GM23338 (cell line): ENCODE measurements around the gene CEACAM7. TPM values are rescaled to one million over a fixed set of nuclear protein-coding genes. Genes with fewer than 3 reads are reported as not detected.

Source experiments
- ATAC-seq: fragments of 200-7000 bp; cut with Tn5 transposase; 3 replicates; pipeline ENCODE4 v1.9.1; 2020
- DNase-seq: peaks from one replicate; pipeline ENCODE4 v3.0.0-alpha.2; 2015; ENCODE audit warnings: low spot score
- H2AFZ ChIP-seq: fragments of 200-600 bp; sonication (generic); 2 replicates; pipeline ENCODE4 v1.8.0; 2016; ENCODE audit warnings: antibody characterized with exemption, mild to moderate bottlenecking, moderate library complexity
- H3F3A ChIP-seq: fragments of 200-600 bp; sonication (generic); replicated peaks from 2 replicates; pipeline ENCODE4 v1.8.0; 2017; ENCODE audit warnings: antibody characterized with exemption, mixed run types, low read depth
- H3K27ac ChIP-seq: fragments of 200-600 bp; sonication (generic); 2 replicates; pipeline ENCODE4 v1.6.1; 2016; ENCODE audit warnings: low read depth
- H3K27me3 ChIP-seq: fragments of 200-600 bp; sonication (generic); 2 replicates; pipeline ENCODE4 v1.8.0; 2016; ENCODE audit warnings: mild to moderate bottlenecking, mixed run types, moderate library complexity; ENCODE audit not compliant: insufficient read depth
- H3K36me3 ChIP-seq: fragments of 200-600 bp; sonication (generic); 2 replicates; pipeline ENCODE4 v1.8.0; 2016; ENCODE audit warnings: mild to moderate bottlenecking; ENCODE audit not compliant: insufficient read depth
- H3K4me1 ChIP-seq: fragments of 200-600 bp; sonication (generic); 2 replicates; pipeline ENCODE4 v1.8.0; 2016; ENCODE audit warnings: mild to moderate bottlenecking, moderate library complexity; ENCODE audit not compliant: insufficient read depth
- H3K4me2 ChIP-seq: fragments of 200-600 bp; sonication (generic); 2 replicates; pipeline ENCODE4 v1.7.1; 2017; ENCODE audit warnings: mixed run types
- H3K4me3 ChIP-seq: fragments of 200-600 bp; sonication (generic); 2 replicates; pipeline ENCODE4 v1.6.1; 2016; ENCODE audit warnings: mixed run types
- H3K79me2 ChIP-seq: fragments of 200-600 bp; sonication (generic); replicated peaks from 2 replicates; pipeline ENCODE4 v1.8.0; 2017; ENCODE audit warnings: mild to moderate bottlenecking; ENCODE audit not compliant: insufficient read depth
- H3K9me2 ChIP-seq: fragments of 200-600 bp; sonication (generic); 2 replicates; pipeline ENCODE4 v1.8.0; 2017; ENCODE audit not compliant: insufficient read depth
- H4K20me1 ChIP-seq: fragments of 200-600 bp; sonication (generic); replicated peaks from 2 replicates; pipeline ENCODE4 v1.8.0; 2017; ENCODE audit warnings: mild to moderate bottlenecking; ENCODE audit not compliant: insufficient read depth
- H3K27ac Mint-ChIP-seq: 2 replicates; pipeline ENCODE4 v1.8.0; 2020; ENCODE audit warnings: inconsistent platforms, mild to moderate bottlenecking, moderate library complexity, mixed read lengths
- H3K27me3 Mint-ChIP-seq: 3 replicates; pipeline ENCODE4 v1.8.0; 2022; ENCODE audit warnings: low read depth, mild to moderate bottlenecking, moderate library complexity, mixed read lengths, inconsistent platforms; ENCODE audit not compliant: insufficient read depth, poor library complexity
- H3K36me3 Mint-ChIP-seq: 3 replicates; pipeline ENCODE4 v1.8.0; 2021; ENCODE audit warnings: low read depth, mild to moderate bottlenecking, inconsistent platforms, moderate library complexity, mixed read lengths
- H3K4me1 Mint-ChIP-seq: 3 replicates; pipeline ENCODE4 v1.8.0; 2020; ENCODE audit warnings: mild to moderate bottlenecking, inconsistent platforms, mixed read lengths
- H3K4me3 Mint-ChIP-seq: 3 replicates; pipeline ENCODE4 v1.8.0; 2021; ENCODE audit warnings: moderate library complexity, mild to moderate bottlenecking, inconsistent platforms, mixed read lengths
- H3K9me3 Mint-ChIP-seq: 3 replicates; pipeline ENCODE4 v1.8.0; 2020; ENCODE audit warnings: moderate library complexity, mild to moderate bottlenecking, inconsistent platforms, mixed read lengths
- NANOG ChIP-seq: IDR thresholded peaks from 2 replicates; pipeline ENCODE4 v1.6.1; 2016; ENCODE audit warnings: antibody characterized with exemption, borderline replicate concordance
- STAT1 ChIP-seq: IDR thresholded peaks from one replicate; pipeline ENCODE4 v1.6.1; 2016; ENCODE audit warnings: antibody characterized with exemption; ENCODE audit not compliant: unreplicated experiment
- ZNF114 ChIP-seq: fragments of 250-450 bp; sonication (Bioruptor Pico); IDR thresholded peaks from 2 replicates; pipeline ENCODE4 v1.5.0; 2020; ENCODE audit warnings: mild to moderate bottlenecking, moderate library complexity
- polyA plus RNA-seq: library from polyadenylated mRNA; unstranded; fragments of >200 nt; fragmentation: Nextera tagmentation; extraction: Ambion mirVana; gene quantifications from 2 replicates; pipeline ENCODE4 v1.2.1, GENCODE V29; 2016
- total RNA-seq: library from RNA; depleted of rRNA; stranded (reverse); fragments of >200 nt; shearing (Covaris generic); gene quantifications from 2 replicates; pipeline ENCODE4 v1.2.3, GENCODE V29; 2014
- TF ChIP-seq, protein P1 (sequence below): fragments of 250-450 bp; sonication (Bioruptor Pico); IDR thresholded peaks from 2 replicates; pipeline ENCODE4 v1.5.0; 2020; ENCODE audit warnings: mild to moderate bottlenecking, moderate library complexity
- TF ChIP-seq, protein P2 (sequence below), 2 experiments: fragments of 200-600 bp in 1 of 2; sonication (generic) in 1 of 2; conservative IDR thresholded peaks; 2 replicates each; pipeline versions ENCODE4 v1.5.1 to v1.6.1; 2016 to 2017; ENCODE audit warnings: antibody characterized with exemption in 2 of 2, low read depth in 2 of 2, mild to moderate bottlenecking in 2 of 2, moderate library complexity in 1 of 2
- TF ChIP-seq, protein P3 (sequence below): IDR thresholded peaks from one replicate; pipeline ENCODE4 v1.6.1; 2018; ENCODE audit warnings: antibody characterized with exemption; ENCODE audit not compliant: unreplicated experiment

Gene CEACAM7
- total and polyA plus RNA-seq, 2 experiments from 2014 or later, result 0.24 TPM; not detected in 1

DNA sequence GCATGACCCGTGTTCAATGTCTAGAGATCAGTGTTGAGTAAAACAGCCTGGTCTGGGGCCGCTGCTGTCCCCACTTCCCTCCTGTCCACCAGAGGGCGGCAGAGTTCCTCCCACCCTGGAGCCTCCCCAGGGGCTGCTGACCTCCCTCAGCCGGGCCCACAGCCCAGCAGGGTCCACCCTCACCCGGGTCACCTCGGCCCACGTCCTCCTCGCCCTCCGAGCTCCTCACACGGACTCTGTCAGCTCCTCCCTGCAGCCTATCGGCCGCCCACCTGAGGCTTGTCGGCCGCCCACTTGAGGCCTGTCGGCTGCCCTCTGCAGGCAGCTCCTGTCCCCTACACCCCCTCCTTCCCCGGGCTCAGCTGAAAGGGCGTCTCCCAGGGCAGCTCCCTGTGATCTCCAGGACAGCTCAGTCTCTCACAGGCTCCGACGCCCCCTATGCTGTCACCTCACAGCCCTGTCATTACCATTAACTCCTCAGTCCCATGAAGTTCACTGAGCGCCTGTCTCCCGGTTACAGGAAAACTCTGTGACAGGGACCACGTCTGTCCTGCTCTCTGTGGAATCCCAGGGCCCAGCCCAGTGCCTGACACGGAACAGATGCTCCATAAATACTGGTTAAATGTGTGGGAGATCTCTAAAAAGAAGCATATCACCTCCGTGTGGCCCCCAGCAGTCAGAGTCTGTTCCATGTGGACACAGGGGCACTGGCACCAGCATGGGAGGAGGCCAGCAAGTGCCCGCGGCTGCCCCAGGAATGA, 18.9 kb upstream of the CEACAM7 start (continued):
- TF ChIP-seq, protein P1, sequence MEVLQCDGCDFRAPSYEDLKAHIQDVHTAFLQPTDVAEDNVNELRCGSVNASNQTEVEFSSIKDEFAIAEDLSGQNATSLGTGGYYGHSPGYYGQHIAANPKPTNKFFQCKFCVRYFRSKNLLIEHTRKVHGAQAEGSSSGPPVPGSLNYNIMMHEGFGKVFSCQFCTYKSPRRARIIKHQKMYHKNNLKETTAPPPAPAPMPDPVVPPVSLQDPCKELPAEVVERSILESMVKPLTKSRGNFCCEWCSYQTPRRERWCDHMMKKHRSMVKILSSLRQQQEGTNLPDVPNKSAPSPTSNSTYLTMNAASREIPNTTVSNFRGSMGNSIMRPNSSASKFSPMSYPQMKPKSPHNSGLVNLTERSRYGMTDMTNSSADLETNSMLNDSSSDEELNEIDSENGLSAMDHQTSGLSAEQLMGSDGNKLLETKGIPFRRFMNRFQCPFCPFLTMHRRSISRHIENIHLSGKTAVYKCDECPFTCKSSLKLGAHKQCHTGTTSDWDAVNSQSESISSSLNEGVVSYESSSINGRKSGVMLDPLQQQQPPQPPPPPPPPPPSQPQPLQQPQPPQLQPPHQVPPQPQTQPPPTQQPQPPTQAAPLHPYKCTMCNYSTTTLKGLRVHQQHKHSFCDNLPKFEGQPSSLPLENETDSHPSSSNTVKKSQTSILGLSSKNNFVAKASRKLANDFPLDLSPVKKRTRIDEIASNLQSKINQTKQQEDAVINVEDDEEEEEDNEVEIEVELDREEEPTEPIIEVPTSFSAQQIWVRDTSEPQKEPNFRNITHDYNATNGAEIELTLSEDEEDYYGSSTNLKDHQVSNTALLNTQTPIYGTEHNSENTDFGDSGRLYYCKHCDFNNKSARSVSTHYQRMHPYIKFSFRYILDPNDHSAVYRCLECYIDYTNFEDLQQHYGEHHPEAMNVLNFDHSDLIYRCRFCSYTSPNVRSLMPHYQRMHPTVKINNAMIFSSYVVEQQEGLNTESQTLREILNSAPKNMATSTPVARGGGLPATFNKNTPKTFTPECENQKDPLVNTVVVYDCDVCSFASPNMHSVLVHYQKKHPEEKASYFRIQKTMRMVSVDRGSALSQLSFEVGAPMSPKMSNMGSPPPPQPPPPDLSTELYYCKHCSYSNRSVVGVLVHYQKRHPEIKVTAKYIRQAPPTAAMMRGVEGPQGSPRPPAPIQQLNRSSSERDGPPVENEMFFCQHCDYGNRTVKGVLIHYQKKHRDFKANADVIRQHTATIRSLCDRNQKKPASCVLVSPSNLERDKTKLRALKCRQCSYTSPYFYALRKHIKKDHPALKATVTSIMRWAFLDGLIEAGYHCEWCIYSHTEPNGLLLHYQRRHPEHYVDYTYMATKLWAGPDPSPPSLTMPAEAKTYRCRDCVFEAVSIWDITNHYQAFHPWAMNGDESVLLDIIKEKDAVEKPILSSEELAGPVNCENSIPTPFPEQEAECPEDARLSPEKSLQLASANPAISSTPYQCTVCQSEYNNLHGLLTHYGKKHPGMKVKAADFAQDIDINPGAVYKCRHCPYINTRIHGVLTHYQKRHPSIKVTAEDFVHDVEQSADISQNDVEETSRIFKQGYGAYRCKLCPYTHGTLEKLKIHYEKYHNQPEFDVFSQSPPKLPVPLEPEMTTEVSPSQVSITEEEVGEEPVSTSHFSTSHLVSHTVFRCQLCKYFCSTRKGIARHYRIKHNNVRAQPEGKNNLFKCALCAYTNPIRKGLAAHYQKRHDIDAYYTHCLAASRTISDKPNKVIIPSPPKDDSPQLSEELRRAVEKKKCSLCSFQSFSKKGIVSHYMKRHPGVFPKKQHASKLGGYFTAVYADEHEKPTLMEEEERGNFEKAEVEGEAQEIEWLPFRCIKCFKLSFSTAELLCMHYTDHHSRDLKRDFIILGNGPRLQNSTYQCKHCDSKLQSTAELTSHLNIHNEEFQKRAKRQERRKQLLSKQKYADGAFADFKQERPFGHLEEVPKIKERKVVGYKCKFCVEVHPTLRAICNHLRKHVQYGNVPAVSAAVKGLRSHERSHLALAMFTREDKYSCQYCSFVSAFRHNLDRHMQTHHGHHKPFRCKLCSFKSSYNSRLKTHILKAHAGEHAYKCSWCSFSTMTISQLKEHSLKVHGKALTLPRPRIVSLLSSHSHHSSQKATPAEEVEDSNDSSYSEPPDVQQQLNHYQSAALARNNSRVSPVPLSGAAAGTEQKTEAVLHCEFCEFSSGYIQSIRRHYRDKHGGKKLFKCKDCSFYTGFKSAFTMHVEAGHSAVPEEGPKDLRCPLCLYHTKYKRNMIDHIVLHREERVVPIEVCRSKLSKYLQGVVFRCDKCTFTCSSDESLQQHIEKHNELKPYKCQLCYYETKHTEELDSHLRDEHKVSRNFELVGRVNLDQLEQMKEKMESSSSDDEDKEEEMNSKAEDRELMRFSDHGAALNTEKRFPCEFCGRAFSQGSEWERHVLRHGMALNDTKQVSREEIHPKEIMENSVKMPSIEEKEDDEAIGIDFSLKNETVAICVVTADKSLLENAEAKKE, result no peak
- TF ChIP-seq NANOG, result no peak
- TF ChIP-seq, protein P2, sequence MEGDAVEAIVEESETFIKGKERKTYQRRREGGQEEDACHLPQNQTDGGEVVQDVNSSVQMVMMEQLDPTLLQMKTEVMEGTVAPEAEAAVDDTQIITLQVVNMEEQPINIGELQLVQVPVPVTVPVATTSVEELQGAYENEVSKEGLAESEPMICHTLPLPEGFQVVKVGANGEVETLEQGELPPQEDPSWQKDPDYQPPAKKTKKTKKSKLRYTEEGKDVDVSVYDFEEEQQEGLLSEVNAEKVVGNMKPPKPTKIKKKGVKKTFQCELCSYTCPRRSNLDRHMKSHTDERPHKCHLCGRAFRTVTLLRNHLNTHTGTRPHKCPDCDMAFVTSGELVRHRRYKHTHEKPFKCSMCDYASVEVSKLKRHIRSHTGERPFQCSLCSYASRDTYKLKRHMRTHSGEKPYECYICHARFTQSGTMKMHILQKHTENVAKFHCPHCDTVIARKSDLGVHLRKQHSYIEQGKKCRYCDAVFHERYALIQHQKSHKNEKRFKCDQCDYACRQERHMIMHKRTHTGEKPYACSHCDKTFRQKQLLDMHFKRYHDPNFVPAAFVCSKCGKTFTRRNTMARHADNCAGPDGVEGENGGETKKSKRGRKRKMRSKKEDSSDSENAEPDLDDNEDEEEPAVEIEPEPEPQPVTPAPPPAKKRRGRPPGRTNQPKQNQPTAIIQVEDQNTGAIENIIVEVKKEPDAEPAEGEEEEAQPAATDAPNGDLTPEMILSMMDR (conservative IDR thresholded peaks at IDR 0.05; ENCODE audit: low read depth in 2 of 2), result peak; percentile 65 to 100

DNA sequence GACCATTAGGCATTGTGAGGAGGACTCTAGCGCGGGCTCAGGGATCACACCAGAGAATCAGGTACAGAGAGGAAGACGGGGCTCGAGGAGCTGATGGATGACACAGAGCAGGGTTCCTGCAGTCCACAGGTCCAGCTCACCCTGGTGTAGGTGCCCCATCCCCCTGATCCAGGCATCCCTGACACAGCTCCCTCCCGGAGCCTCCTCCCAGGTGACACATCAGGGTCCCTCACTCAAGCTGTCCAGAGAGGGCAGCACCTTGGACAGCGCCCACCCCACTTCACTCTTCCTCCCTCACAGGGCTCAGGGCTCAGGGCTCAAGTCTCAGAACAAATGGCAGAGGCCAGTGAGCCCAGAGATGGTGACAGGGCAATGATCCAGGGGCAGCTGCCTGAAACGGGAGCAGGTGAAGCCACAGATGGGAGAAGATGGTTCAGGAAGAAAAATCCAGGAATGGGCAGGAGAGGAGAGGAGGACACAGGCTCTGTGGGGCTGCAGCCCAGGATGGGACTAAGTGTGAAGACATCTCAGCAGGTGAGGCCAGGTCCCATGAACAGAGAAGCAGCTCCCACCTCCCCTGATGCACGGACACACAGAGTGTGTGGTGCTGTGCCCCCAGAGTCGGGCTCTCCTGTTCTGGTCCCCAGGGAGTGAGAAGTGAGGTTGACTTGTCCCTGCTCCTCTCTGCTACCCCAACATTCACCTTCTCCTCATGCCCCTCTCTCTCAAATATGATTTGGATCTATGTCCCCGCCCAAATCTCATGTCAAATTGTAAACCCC, 17.5 kb upstream of the CEACAM7 start:
- H3K4me1 Mint-ChIP-seq, result peaks cover 2% of the 10 kb centered on the region; the same call in 1 of the 3 replicates
- H3K79me2 ChIP-seq, result no peaks in the 10 kb centered on the region
- no peaks in the 10 kb centered on the region for H3K27me3 ChIP-seq
- H3F3A ChIP-seq, result no peaks in the 10 kb centered on the region
- no peak overlapping the region for H3K4me3 Mint-ChIP-seq
- H2AFZ ChIP-seq, result no peak overlapping the region
- no peak overlapping the region for H3K27ac ChIP-seq
- H4K20me1 ChIP-seq, result peaks cover 7% of the 10 kb centered on the region
- TF ChIP-seq ZNF114 (no peak), STAT1 (no peak)
- TF ChIP-seq, protein P3, sequence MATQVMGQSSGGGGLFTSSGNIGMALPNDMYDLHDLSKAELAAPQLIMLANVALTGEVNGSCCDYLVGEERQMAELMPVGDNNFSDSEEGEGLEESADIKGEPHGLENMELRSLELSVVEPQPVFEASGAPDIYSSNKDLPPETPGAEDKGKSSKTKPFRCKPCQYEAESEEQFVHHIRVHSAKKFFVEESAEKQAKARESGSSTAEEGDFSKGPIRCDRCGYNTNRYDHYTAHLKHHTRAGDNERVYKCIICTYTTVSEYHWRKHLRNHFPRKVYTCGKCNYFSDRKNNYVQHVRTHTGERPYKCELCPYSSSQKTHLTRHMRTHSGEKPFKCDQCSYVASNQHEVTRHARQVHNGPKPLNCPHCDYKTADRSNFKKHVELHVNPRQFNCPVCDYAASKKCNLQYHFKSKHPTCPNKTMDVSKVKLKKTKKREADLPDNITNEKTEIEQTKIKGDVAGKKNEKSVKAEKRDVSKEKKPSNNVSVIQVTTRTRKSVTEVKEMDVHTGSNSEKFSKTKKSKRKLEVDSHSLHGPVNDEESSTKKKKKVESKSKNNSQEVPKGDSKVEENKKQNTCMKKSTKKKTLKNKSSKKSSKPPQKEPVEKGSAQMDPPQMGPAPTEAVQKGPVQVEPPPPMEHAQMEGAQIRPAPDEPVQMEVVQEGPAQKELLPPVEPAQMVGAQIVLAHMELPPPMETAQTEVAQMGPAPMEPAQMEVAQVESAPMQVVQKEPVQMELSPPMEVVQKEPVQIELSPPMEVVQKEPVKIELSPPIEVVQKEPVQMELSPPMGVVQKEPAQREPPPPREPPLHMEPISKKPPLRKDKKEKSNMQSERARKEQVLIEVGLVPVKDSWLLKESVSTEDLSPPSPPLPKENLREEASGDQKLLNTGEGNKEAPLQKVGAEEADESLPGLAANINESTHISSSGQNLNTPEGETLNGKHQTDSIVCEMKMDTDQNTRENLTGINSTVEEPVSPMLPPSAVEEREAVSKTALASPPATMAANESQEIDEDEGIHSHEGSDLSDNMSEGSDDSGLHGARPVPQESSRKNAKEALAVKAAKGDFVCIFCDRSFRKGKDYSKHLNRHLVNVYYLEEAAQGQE, result peak; percentile 93
- no peaks in the 10 kb centered on the region for H3K9me2 ChIP-seq
- DNase-seq, result peak; percentile 80
- no peak overlapping the region for H3K27ac Mint-ChIP-seq
- no peaks in the 10 kb centered on the region for H3K4me1 ChIP-seq
- no peaks in the 10 kb centered on the region for H3K36me3 ChIP-seq
- H3K4me3 ChIP-seq, result no peak overlapping the region
- peak; percentile 59 for ATAC-seq
- peaks cover 18% of the 10 kb centered on the region for H3K27me3 Mint-ChIP-seq
- H3K4me2 ChIP-seq, result no peak overlapping the region
- H3K9me3 Mint-ChIP-seq, result no peaks in the 10 kb centered on the region
- no peaks in the 10 kb centered on the region for H3K36me3 Mint-ChIP-seq
